H1 (cell line): ENCODE data around the gene CMSS1. TPM values are rescaled to one million over a fixed set of nuclear protein-coding genes. Genes with fewer than 3 reads are reported as not detected.

Source experiments
- CTCF ChIA-PET: fragments of 300-600 bp; sonication (Branson Sonifier 250); formaldehyde crosslinking; loops from one replicate; lab custom pipeline; 2021; ENCODE audit not compliant: partially characterized antibody; lab: Charles Lee
- POLR2A ChIA-PET: fragments of 300-600 bp; sonication (Branson Sonifier 250); formaldehyde crosslinking; loops from one replicate; lab custom pipeline; 2021; ENCODE audit warnings: inconsistent platforms; ENCODE audit not compliant: partially characterized antibody; lab: Charles Lee
- DNase-seq, 2 experiments: peaks; one replicate each; pipeline versions ENCODE4 v3.0.0 to v3.0.0-alpha.2; 2010 to 2022; ENCODE audit warnings: low spot score in 2 of 2, low read depth in 1 of 2, mixed read lengths in 1 of 2
- FAIRE-seq: peaks from 2 replicates; lab custom pipeline; 2011; peaks lifted over from hg19 to GRCh38; lab: Jason Lieb, UNC
- H2AFZ ChIP-seq: 2 replicates; pipeline ENCODE4 v1.8.1; 2012; ENCODE audit warnings: low read length, inconsistent platforms
- H2AK5ac ChIP-seq: 2 replicates; pipeline ENCODE4 v1.6.1; 2013; ENCODE audit warnings: low read depth, low read length
- H2BK120ac ChIP-seq: replicated peaks from 2 replicates; pipeline ENCODE3; 2013; ENCODE audit warnings: low read depth, low read length, inconsistent platforms
- H2BK12ac ChIP-seq: 2 replicates; pipeline ENCODE4 v1.6.1; 2013; ENCODE audit warnings: low read depth, low read length
- H2BK15ac ChIP-seq: 2 replicates; pipeline ENCODE4 v1.6.1; 2013; ENCODE audit warnings: low read length
- H2BK20ac ChIP-seq: 2 replicates; pipeline ENCODE4 v1.6.1; 2013; ENCODE audit warnings: low read length
- H2BK5ac ChIP-seq: 2 replicates; pipeline ENCODE4 v1.6.1; 2013; ENCODE audit warnings: low read depth, low read length
- H3K14ac ChIP-seq: 2 replicates; pipeline ENCODE4 v1.6.1; 2013; ENCODE audit warnings: inconsistent platforms; ENCODE audit not compliant: insufficient read length
- H3K18ac ChIP-seq: 2 replicates; pipeline ENCODE4 v1.6.1; 2013; ENCODE audit warnings: low read length; ENCODE audit errors: extremely low read depth
- H3K23ac ChIP-seq: 2 replicates; pipeline ENCODE4 v1.6.1; 2013; ENCODE audit warnings: inconsistent platforms; ENCODE audit not compliant: insufficient read length
- H3K23me2 ChIP-seq: 2 replicates; pipeline ENCODE4 v1.6.1; 2013; ENCODE audit warnings: low read depth, low read length
- H3K27ac ChIP-seq: 2 replicates; pipeline ENCODE4 v1.6.1; 2011; ENCODE audit warnings: low read depth, low read length, inconsistent platforms
- H3K27me3 ChIP-seq, 4 experiments: replicated peaks in 1 of 4; 1 replicate in 1 of 4; 2 replicates in 3 of 4; pipeline versions ENCODE4 v1.6.1 to v1.8.1; 2011 to 2013; ENCODE audit warnings: low read length in 3 of 4, mild to moderate bottlenecking in 3 of 4, inconsistent platforms in 2 of 4, mixed read lengths in 2 of 4, moderate library complexity in 1 of 4; ENCODE audit not compliant: control insufficient read depth in 3 of 4, insufficient read depth in 3 of 4; ENCODE audit errors: extremely low read depth in 1 of 4
- H3K36me3 ChIP-seq, 4 experiments: 2 replicates each; pipeline versions ENCODE4 v1.6.1 to v1.8.1; 2011 to 2013; ENCODE audit warnings: mild to moderate bottlenecking in 4 of 4, low read length in 3 of 4, moderate library complexity in 2 of 4, control low read depth in 1 of 4, inconsistent platforms in 1 of 4; ENCODE audit not compliant: insufficient read depth in 4 of 4, control insufficient read depth in 2 of 4
- H3K4ac ChIP-seq: replicated peaks from 2 replicates; pipeline ENCODE3; 2013; ENCODE audit warnings: low read length, low read depth, mixed read lengths, inconsistent platforms; ENCODE audit not compliant: insufficient read length
- H3K4me1 ChIP-seq, 4 experiments: replicated peaks in 1 of 4; 1 replicate in 1 of 4; 2 replicates in 3 of 4; pipeline versions ENCODE4 v1.6.1 to v1.8.1; 2011 to 2013; ENCODE audit warnings: low read length in 3 of 4, inconsistent platforms in 2 of 4, mixed read lengths in 1 of 4; ENCODE audit not compliant: insufficient read depth in 4 of 4, control insufficient read depth in 3 of 4
- H3K4me2 ChIP-seq, 2 experiments: 2 replicates each; pipeline versions ENCODE4 v1.6.1 to v1.8.1; 2011 to 2013; ENCODE audit warnings: low read depth in 2 of 2, low read length in 2 of 2, control low read depth in 1 of 2, inconsistent platforms in 1 of 2, mild to moderate bottlenecking in 1 of 2; ENCODE audit not compliant: insufficient read depth in 1 of 2
- H3K4me3 ChIP-seq, 4 experiments: fragments of 200-600, 300-600 bp in 1 of 4; sonication (generic), shearing (Covaris generic), sonication (Bioruptor Twin) in 1 of 4; 2 replicates each; pipeline versions ENCODE4 v1.5.1 to v1.8.1; 2011 to 2016; ENCODE audit warnings: low read length in 4 of 4, low read depth in 3 of 4, control low read depth in 2 of 4, inconsistent platforms in 2 of 4, mild to moderate bottlenecking in 2 of 4, mixed read lengths in 1 of 4, moderate library complexity in 1 of 4; ENCODE audit not compliant: insufficient read depth in 2 of 4; ENCODE audit errors: extremely low read depth in 1 of 4
- H3K56ac ChIP-seq: replicated peaks from 2 replicates; pipeline ENCODE3; 2013; ENCODE audit warnings: low read depth, mild to moderate bottlenecking, mixed read lengths, low read length, inconsistent platforms; ENCODE audit not compliant: insufficient read length
- H3K79me1 ChIP-seq: 2 replicates; pipeline ENCODE4 v1.6.1; 2013; ENCODE audit warnings: low read depth, low read length, control low read depth
- H3K79me2 ChIP-seq, 2 experiments: 2 replicates each; pipeline versions ENCODE4 v1.6.1 to v1.8.1; 2012 to 2013; ENCODE audit warnings: low read length in 2 of 2, mild to moderate bottlenecking in 2 of 2, inconsistent platforms in 1 of 2; ENCODE audit not compliant: insufficient read depth in 2 of 2, control insufficient read depth in 1 of 2
- H3K9ac ChIP-seq, 4 experiments: replicated peaks in 1 of 4; 1 replicate in 1 of 4; 2 replicates in 3 of 4; pipeline versions ENCODE4 v1.6.1 to v1.8.1; 2011 to 2013; ENCODE audit warnings: low read depth in 3 of 4, low read length in 3 of 4, control low read depth in 2 of 4, mild to moderate bottlenecking in 2 of 4, moderate library complexity in 2 of 4, inconsistent platforms in 1 of 4; ENCODE audit errors: extremely low read depth in 1 of 4
- H3K9me3 ChIP-seq, 2 experiments: 2 replicates each; pipeline versions ENCODE4 v1.6.1 to v1.8.1; 2012 to 2013; ENCODE audit warnings: mild to moderate bottlenecking in 2 of 2, moderate library complexity in 2 of 2, control low read depth in 1 of 2, inconsistent platforms in 1 of 2, low read depth in 1 of 2, low read length in 1 of 2, mixed read lengths in 1 of 2; ENCODE audit not compliant: insufficient read depth in 2 of 2
- H4K20me1 ChIP-seq, 2 experiments: replicated peaks in 1 of 2; 2 replicates each; pipeline versions ENCODE3 to v1.8.1; 2011 to 2013; ENCODE audit warnings: inconsistent platforms in 2 of 2, low read length in 2 of 2, mild to moderate bottlenecking in 1 of 2; ENCODE audit not compliant: insufficient read depth in 2 of 2, control insufficient read depth in 1 of 2
- H4K5ac ChIP-seq: 2 replicates; pipeline ENCODE4 v1.6.1; 2013; ENCODE audit warnings: low read length, low read depth, mixed read lengths, inconsistent platforms; ENCODE audit not compliant: insufficient read length
- H4K8ac ChIP-seq: 2 replicates; pipeline ENCODE4 v1.8.0; 2013; ENCODE audit warnings: mild to moderate bottlenecking, moderate library complexity, low read length, inconsistent platforms; ENCODE audit not compliant: insufficient read depth; ENCODE audit errors: extremely low read depth
- H4K91ac ChIP-seq: replicated peaks from 2 replicates; pipeline ENCODE3; 2013; ENCODE audit warnings: low read length, mixed read lengths, inconsistent platforms; ENCODE audit not compliant: insufficient read length
- BACH1 ChIP-seq: IDR thresholded peaks from 2 replicates; pipeline ENCODE4 v1.6.1; 2012; ENCODE audit warnings: low read length, improper control_type of control experiment
- BRCA1 ChIP-seq: IDR thresholded peaks from 2 replicates; pipeline ENCODE4 v1.6.1; 2012; ENCODE audit warnings: low read depth, low read length, improper control_type of control experiment
- CEBPB ChIP-seq: IDR thresholded peaks from 2 replicates; pipeline ENCODE4 v1.6.1; 2012; ENCODE audit warnings: low read depth, low read length
- CHD1 ChIP-seq: IDR thresholded peaks from 2 replicates; pipeline ENCODE4 v1.6.1; 2012; ENCODE audit warnings: low read depth, low read length, improper control_type of control experiment
- EGR1 ChIP-seq: IDR thresholded peaks from 2 replicates; pipeline ENCODE4 v1.6.1; 2011; ENCODE audit warnings: low read depth, low read length, borderline replicate concordance
- EP300 ChIP-seq, 2 experiments: IDR thresholded peaks; 1 replicate in 1 of 2; 2 replicates in 1 of 2; pipeline ENCODE4 v1.6.1; 2011 to 2012; ENCODE audit warnings: low read depth in 2 of 2, low read length in 2 of 2, mild to moderate bottlenecking in 2 of 2, borderline replicate concordance in 1 of 2, inconsistent platforms in 1 of 2, moderate library complexity in 1 of 2
- GABPA ChIP-seq: IDR thresholded peaks from 2 replicates; pipeline ENCODE4 v1.6.1; 2011; ENCODE audit warnings: mild to moderate bottlenecking, low read length, moderate library complexity, borderline replicate concordance; ENCODE audit not compliant: insufficient read depth
- HDAC6 ChIP-seq: IDR thresholded peaks from one replicate; pipeline ENCODE4 v1.7.1; 2012; ENCODE audit warnings: low read depth, mild to moderate bottlenecking, inconsistent platforms, low read length, moderate library complexity
- MAFK ChIP-seq: IDR thresholded peaks from 2 replicates; pipeline ENCODE4 v1.6.1; 2012; ENCODE audit warnings: low read depth, mild to moderate bottlenecking, improper control_type of control experiment, low read length
- PHF8 ChIP-seq: fragments of 200-600 bp; sonication (generic); conservative IDR thresholded peaks from 2 replicates; pipeline ENCODE4 v1.7.1; 2012; ENCODE audit warnings: low read depth, mild to moderate bottlenecking, inconsistent platforms, low read length, moderate library complexity
- POU5F1 ChIP-seq: IDR thresholded peaks from 2 replicates; pipeline ENCODE4 v1.6.1; 2011; ENCODE audit warnings: low read depth, mild to moderate bottlenecking, low read length, moderate library complexity
- SIRT6 ChIP-seq: IDR thresholded peaks from one replicate; pipeline ENCODE4 v1.7.1; 2012; ENCODE audit warnings: low read length, inconsistent platforms
- SP4 ChIP-seq: IDR thresholded peaks from 2 replicates; pipeline ENCODE4 v1.6.1; 2012; ENCODE audit warnings: low read length, inconsistent platforms
- SUZ12 ChIP-seq: fragments of 200-600 bp; sonication (generic); IDR thresholded peaks from 2 replicates; pipeline ENCODE4 v1.6.1; 2012; ENCODE audit warnings: mild to moderate bottlenecking, inconsistent platforms, low read length, moderate library complexity, mixed read lengths
- WGBS, 2 experiments: shearing (Covaris generic) in 1 of 2; methylation state at CpG; one replicate each; pipeline versions ENCODE4 v1.1.6 to v1.1.7; 2013 to 2015; ENCODE audit warnings: low lambda C conversion rate in 2 of 2, mixed read lengths in 2 of 2, inconsistent platforms in 1 of 2, low coverage in 1 of 2, missing lambda C conversion rate in 1 of 2; ENCODE audit not compliant: insufficient replicate concordance in 2 of 2, insufficient coverage in 1 of 2, insufficient read length in 1 of 2; ENCODE audit errors: extremely low coverage in 1 of 2, missing lambda C conversion rate in 1 of 2; 5-methylcytosine and 5-hydroxymethylcytosine counted together
- polyA plus RNA-seq, 7 experiments: library from polyadenylated mRNA; depleted of rRNA in 3 of 7; stranded (reverse) in 5 of 7; unstranded in 2 of 7; fragments of >200 nt in 5 of 7; fragments of 200-250 nt in 2 of 7; gene quantifications; 1 replicate in 5 of 7; 2 replicates in 1 of 7; 4 replicates in 1 of 7; pipeline versions ENCODE4 v1.2.1 to v1.2.3, GENCODE V29; 2011 to 2013; ENCODE audit warnings: missing spikeins in 2 of 7, mixed read lengths in 2 of 7
- total RNA-seq: library from RNA; stranded (reverse); fragmentation: NEBNext Ultra II Directional; extraction: Animal tissue kit (Norgen Biotek cat#: 25700); gene quantifications from 2 replicates; pipeline ENCODE4 v1.2.1, GENCODE V29; 2021
- TF ChIP-seq, protein P1 (sequence below): IDR thresholded peaks from 2 replicates; pipeline ENCODE4 v1.6.1; 2012; ENCODE audit warnings: inconsistent platforms

CMSS1 gene
- total and polyA plus RNA-seq, 2 of the 8 experiments (the other 6 are each of a cell fraction or from before 2014, with no cell fraction given): 15.2 to 75.1 TPM

- H2AK5ac ChIP-seq: no peak overlapping the region
- no peak overlapping the region for H2BK12ac ChIP-seq
- no peaks in the 10 kb centered on the region for H4K20me1 ChIP-seq
- 89% methylated on average over 3 of the region's 3 CpGs; no CpG with 5 or more reads in 1 of the 2 experiments for WGBS, 2 experiments
- H4K91ac ChIP-seq: no peak overlapping the region
- H3K9me3 ChIP-seq: no peaks in the 10 kb centered on the region
- no peak overlapping the region for H2BK20ac ChIP-seq
- no peak overlapping the region for H3K9ac ChIP-seq
- H3K36me3 ChIP-seq: no peaks in the 10 kb centered on the region
- H3K14ac ChIP-seq: no peak overlapping the region
- no peak overlapping the region for H4K5ac ChIP-seq
- ChIA-PET CTCF (interaction anchor here (0.8 to 1.6 kb wide), 3 partner anchors 8 to 399 kb away, joined by 3 to 5 read pairs (median 4); no protein-coding TSS in a partner anchor), POLR2A (interaction anchor here (0.5 kb wide), 1 partner anchor 1216 kb away, joined by 3 read pairs; no protein-coding TSS in a partner anchor)
- no peaks in the 10 kb centered on the region for H3K27me3 ChIP-seq
- no peak for TF ChIP-seq SP4
- no peak for TF ChIP-seq EGR1
- no peak for TF ChIP-seq MAFK
- no peak for TF ChIP-seq EP300 (IDR thresholded peaks at IDR 0.05; ENCODE audit: borderline replicate concordance in 1 of 2, low read depth in 2 of 2, low read length in 2 of 2)
- no peak for TF ChIP-seq POU5F1
- TF ChIP-seq PHF8: no peak
- no peak for TF ChIP-seq GABPA
- TF ChIP-seq SUZ12: no peak
- TF ChIP-seq CEBPB: no peak
- TF ChIP-seq SIRT6: no peak
- TF ChIP-seq HDAC6: no peak
- no peak for TF ChIP-seq BACH1
- no peak for TF ChIP-seq BRCA1
- TF ChIP-seq, protein P1, sequence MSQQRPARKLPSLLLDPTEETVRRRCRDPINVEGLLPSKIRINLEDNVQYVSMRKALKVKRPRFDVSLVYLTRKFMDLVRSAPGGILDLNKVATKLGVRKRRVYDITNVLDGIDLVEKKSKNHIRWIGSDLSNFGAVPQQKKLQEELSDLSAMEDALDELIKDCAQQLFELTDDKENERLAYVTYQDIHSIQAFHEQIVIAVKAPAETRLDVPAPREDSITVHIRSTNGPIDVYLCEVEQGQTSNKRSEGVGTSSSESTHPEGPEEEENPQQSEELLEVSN: no peak
- TF ChIP-seq CHD1: no peak
- H3K18ac ChIP-seq: no peak overlapping the region
- no peak overlapping the region for H3K56ac ChIP-seq
- H2BK120ac ChIP-seq: no peak overlapping the region
- H3K23ac ChIP-seq: no peak overlapping the region
- FAIRE-seq (no peak), DNase-seq (no peak)
- H3K4ac ChIP-seq: no peak overlapping the region
- no peaks in the 10 kb centered on the region for H3K79me2 ChIP-seq
- no peak overlapping the region for H2BK15ac ChIP-seq
- no peaks in the 10 kb centered on the region for H3K23me2 ChIP-seq
- H3K4me1 ChIP-seq: no peaks in the 10 kb centered on the region
- H3K4me2 ChIP-seq: no peak overlapping the region
- no peak overlapping the region for H4K8ac ChIP-seq
- no peak overlapping the region for H2BK5ac ChIP-seq
- no peaks in the 10 kb centered on the region for H3K79me1 ChIP-seq
- no peak overlapping the region for H3K4me3 ChIP-seq
- H2AFZ ChIP-seq: no peak overlapping the region
- H3K27ac ChIP-seq: no peak overlapping the region
Measured at GRCh38 chr3:100230710-100231109, 413.0 kb downstream of the CMSS1 start.
